Measurements from ENCODE around the gene ACOT7.
A peak's percentile ranks its signal among the peaks of the same experiment; 100 is the strongest.

Gene ACOT7

GRCh38 chr1:6239213-6239752 lies 154.3 kb downstream of the ACOT7 start:
- H3K36me3 ChIP-seq (ENCODE audit: insufficient read depth, low read length): no peaks in the 10 kb centered on the region
- H3K27ac ChIP-seq (ENCODE audit: low read depth, low read length): no peak overlapping the region
- peaks cover 10% of the 10 kb centered on the region for H3K4me1 ChIP-seq (ENCODE audit: insufficient read depth, low read length)
- H3K27me3 ChIP-seq (ENCODE audit: control insufficient read depth in 1 of 2, insufficient read depth in 2 of 2, low read length in 2 of 2): peaks cover 45 to 47% of the 10 kb centered on the region in 2 donors
- H3K9ac ChIP-seq (ENCODE audit: low read length): no peak overlapping the region
- H3K4me3 ChIP-seq (ENCODE audit: low read depth in 1 of 2, low read length in 2 of 2): no peak overlapping the region
- H3K9me3 ChIP-seq (ENCODE audit: low read length): no peaks in the 10 kb centered on the region

GRCh38 chr1:6237093-6237492 lies 156.5 kb downstream of the ACOT7 start:
- H3K27me3 ChIP-seq (ENCODE audit: control insufficient read depth in 1 of 2, insufficient read depth in 2 of 2, low read length in 2 of 2): peaks cover 28 to 35% of the 10 kb centered on the region in 2 donors
- peaks cover 15% of the 10 kb centered on the region for H3K36me3 ChIP-seq (ENCODE audit: insufficient read depth, low read length)
- no peak overlapping the region for H3K4me3 ChIP-seq (ENCODE audit: low read depth in 1 of 2, low read length in 2 of 2)
- H3K9me3 ChIP-seq (ENCODE audit: low read length): no peaks in the 10 kb centered on the region
- no peak overlapping the region for H3K27ac ChIP-seq (ENCODE audit: low read depth, low read length)
- peaks cover 10% of the 10 kb centered on the region for H3K4me1 ChIP-seq (ENCODE audit: insufficient read depth, low read length)
- H3K9ac ChIP-seq (ENCODE audit: low read length): no peak overlapping the region

GRCh38 chr1:6235296-6235677 lies 158.3 kb downstream of the ACOT7 start:
- H3K27ac ChIP-seq (ENCODE audit: low read depth, low read length): no peak overlapping the region
- H3K4me1 ChIP-seq (ENCODE audit: insufficient read depth, low read length): peaks cover 10% of the 10 kb centered on the region
- H3K9ac ChIP-seq (ENCODE audit: low read length): peak overlapping the region; percentile 57
- no peaks in the 10 kb centered on the region for H3K9me3 ChIP-seq (ENCODE audit: low read length)
- H3K27me3 ChIP-seq (ENCODE audit: control insufficient read depth in 1 of 2, insufficient read depth in 2 of 2, low read length in 2 of 2): peaks cover 10 to 18% of the 10 kb centered on the region in 2 donors
- peaks cover 27% of the 10 kb centered on the region for H3K36me3 ChIP-seq (ENCODE audit: insufficient read depth, low read length)
- H3K4me3 ChIP-seq (ENCODE audit: low read depth in 1 of 2, low read length in 2 of 2): peak overlapping the region; percentile 70 to 90

- H3K4me3 ChIP-seq (ENCODE audit: low read depth in 1 of 2, low read length in 2 of 2): peak overlapping the region; percentile 70 to 90
- H3K27ac ChIP-seq (ENCODE audit: low read depth, low read length): no peak overlapping the region
- H3K4me1 ChIP-seq (ENCODE audit: insufficient read depth, low read length): peaks cover 10% of the 10 kb centered on the region
- no peaks in the 10 kb centered on the region for H3K9me3 ChIP-seq (ENCODE audit: low read length)
- H3K27me3 ChIP-seq (ENCODE audit: control insufficient read depth in 1 of 2, insufficient read depth in 2 of 2, low read length in 2 of 2): peaks cover 5 to 13% of the 10 kb centered on the region in 2 donors
- peaks cover 27% of the 10 kb centered on the region for H3K36me3 ChIP-seq (ENCODE audit: insufficient read depth, low read length)
- peak overlapping the region; percentile 57 for H3K9ac ChIP-seq (ENCODE audit: low read length)
Measured at GRCh38 chr1:6234502-6235295, 158.9 kb downstream of the ACOT7 start.

GRCh38 chr1:6233376-6233775 lies 160.2 kb downstream of the ACOT7 start:
- H3K27ac ChIP-seq (ENCODE audit: low read depth, low read length): no peak overlapping the region
- H3K4me1 ChIP-seq (ENCODE audit: insufficient read depth, low read length): peaks cover 10% of the 10 kb centered on the region
- peaks cover 27% of the 10 kb centered on the region for H3K36me3 ChIP-seq (ENCODE audit: insufficient read depth, low read length)
- no peak overlapping the region for H3K9ac ChIP-seq (ENCODE audit: low read length)
- H3K27me3 ChIP-seq (ENCODE audit: control insufficient read depth in 1 of 2, insufficient read depth in 2 of 2, low read length in 2 of 2): peaks cover 0 to 2% of the 10 kb centered on the region in 2 donors
- H3K9me3 ChIP-seq (ENCODE audit: low read length): no peaks in the 10 kb centered on the region
- no peak overlapping the region for H3K4me3 ChIP-seq (ENCODE audit: low read depth in 1 of 2, low read length in 2 of 2)

GRCh38 chr1:6225651-6226050 lies 167.9 kb downstream of the ACOT7 start:
- Histone ChIP-seq H3K36me3 (ENCODE audit: insufficient read depth, low read length) (peaks cover 31% of the 10 kb centered on the region), H3K27ac (ENCODE audit: low read depth, low read length) (no peak overlapping the region), H3K27me3 (ENCODE audit: control insufficient read depth in 1 of 2, insufficient read depth in 2 of 2, low read length in 2 of 2) (no peaks in the 10 kb centered on the region)

GRCh38 chr1:6224718-6225117 lies 168.8 kb downstream of the ACOT7 start:
- peaks cover 31% of the 10 kb centered on the region for H3K36me3 ChIP-seq (ENCODE audit: insufficient read depth, low read length)

More at GRCh38 chr1:6225651-6226050, 167.9 kb downstream of the ACOT7 start:
- H3K9ac ChIP-seq (ENCODE audit: low read length): no peak overlapping the region
- H3K4me1 ChIP-seq (ENCODE audit: insufficient read depth, low read length): no peaks in the 10 kb centered on the region
- no peaks in the 10 kb centered on the region for H3K9me3 ChIP-seq (ENCODE audit: low read length)
- no peak overlapping the region for H3K4me3 ChIP-seq (ENCODE audit: low read depth in 1 of 2, low read length in 2 of 2)

GRCh38 chr1:6223617-6224016 lies 169.9 kb downstream of the ACOT7 start:
- Histone ChIP-seq H3K36me3 (ENCODE audit: insufficient read depth, low read length) (peaks cover 31% of the 10 kb centered on the region), H3K27ac (ENCODE audit: low read depth, low read length) (no peak overlapping the region), H3K9ac (ENCODE audit: low read length) (no peak overlapping the region)

More at GRCh38 chr1:6224718-6225117, 168.8 kb downstream of the ACOT7 start:
- no peaks in the 10 kb centered on the region for H3K4me1 ChIP-seq (ENCODE audit: insufficient read depth, low read length)
- H3K9me3 ChIP-seq (ENCODE audit: low read length): no peaks in the 10 kb centered on the region
- no peak overlapping the region for H3K27ac ChIP-seq (ENCODE audit: low read depth, low read length)
- H3K27me3 ChIP-seq (ENCODE audit: control insufficient read depth in 1 of 2, insufficient read depth in 2 of 2, low read length in 2 of 2): no peaks in the 10 kb centered on the region
- H3K9ac ChIP-seq (ENCODE audit: low read length): no peak overlapping the region
- H3K4me3 ChIP-seq (ENCODE audit: low read depth in 1 of 2, low read length in 2 of 2): no peak overlapping the region

GRCh38 chr1:6222636-6223035 lies 170.9 kb downstream of the ACOT7 start:
- no peaks in the 10 kb centered on the region for H3K4me1 ChIP-seq (ENCODE audit: insufficient read depth, low read length)

More at GRCh38 chr1:6223617-6224016, 169.9 kb downstream of the ACOT7 start:
- Histone ChIP-seq H3K4me1 (ENCODE audit: insufficient read depth, low read length) (no peaks in the 10 kb centered on the region), H3K27me3 (ENCODE audit: control insufficient read depth in 1 of 2, insufficient read depth in 2 of 2, low read length in 2 of 2) (no peaks in the 10 kb centered on the region), H3K9me3 (ENCODE audit: low read length) (no peaks in the 10 kb centered on the region), H3K4me3 (ENCODE audit: low read depth in 1 of 2, low read length in 2 of 2) (no peak overlapping the region)

GRCh38 chr1:6221210-6221784 lies 172.3 kb downstream of the ACOT7 start:
- no peak overlapping the region for H3K9ac ChIP-seq (ENCODE audit: low read length)
- peaks cover 23% of the 10 kb centered on the region for H3K36me3 ChIP-seq (ENCODE audit: insufficient read depth, low read length)
- H3K27ac ChIP-seq (ENCODE audit: low read depth, low read length): no peak overlapping the region
- no peak overlapping the region for H3K4me3 ChIP-seq (ENCODE audit: low read depth in 1 of 2, low read length in 2 of 2)
- H3K9me3 ChIP-seq (ENCODE audit: low read length): no peaks in the 10 kb centered on the region
- no peaks in the 10 kb centered on the region for H3K27me3 ChIP-seq (ENCODE audit: control insufficient read depth in 1 of 2, insufficient read depth in 2 of 2, low read length in 2 of 2)
- H3K4me1 ChIP-seq (ENCODE audit: insufficient read depth, low read length): no peaks in the 10 kb centered on the region

More at GRCh38 chr1:6222636-6223035, 170.9 kb downstream of the ACOT7 start:
- Histone ChIP-seq H3K4me3 (ENCODE audit: low read depth in 1 of 2, low read length in 2 of 2) (no peak overlapping the region), H3K9me3 (ENCODE audit: low read length) (no peaks in the 10 kb centered on the region), H3K27ac (ENCODE audit: low read depth, low read length) (no peak overlapping the region), H3K36me3 (ENCODE audit: insufficient read depth, low read length) (peaks cover 31% of the 10 kb centered on the region), H3K27me3 (ENCODE audit: control insufficient read depth in 1 of 2, insufficient read depth in 2 of 2, low read length in 2 of 2) (no peaks in the 10 kb centered on the region), H3K9ac (ENCODE audit: low read length) (no peak overlapping the region)

GRCh38 chr1:6220236-6220635 lies 173.3 kb downstream of the ACOT7 start:
- H3K4me1 ChIP-seq (ENCODE audit: insufficient read depth, low read length): no peaks in the 10 kb centered on the region
- H3K36me3 ChIP-seq (ENCODE audit: insufficient read depth, low read length): peaks cover 20% of the 10 kb centered on the region
- no peaks in the 10 kb centered on the region for H3K9me3 ChIP-seq (ENCODE audit: low read length)
- H3K4me3 ChIP-seq (ENCODE audit: low read depth in 1 of 2, low read length in 2 of 2): no peak overlapping the region
- no peaks in the 10 kb centered on the region for H3K27me3 ChIP-seq (ENCODE audit: control insufficient read depth in 1 of 2, insufficient read depth in 2 of 2, low read length in 2 of 2)
- H3K9ac ChIP-seq (ENCODE audit: low read length): no peak overlapping the region
- H3K27ac ChIP-seq (ENCODE audit: low read depth, low read length): no peak overlapping the region
